Activated CD4-positive, alpha-beta T cell treated with anti-CD3 and anti-CD28 coated beads, Interleukin-2, amount 50 U/mL, for 24 hours (primary cell): ENCODE data around the gene CD99.

Source experiments
- DNase-seq, 2 donors: peaks; one replicate each; pipeline ENCODE4 v3.0.0-alpha.2; 2020; ENCODE audit warnings: low read depth in 1 of 2, low spot score in 1 of 2

The CD99 gene

DNA sequence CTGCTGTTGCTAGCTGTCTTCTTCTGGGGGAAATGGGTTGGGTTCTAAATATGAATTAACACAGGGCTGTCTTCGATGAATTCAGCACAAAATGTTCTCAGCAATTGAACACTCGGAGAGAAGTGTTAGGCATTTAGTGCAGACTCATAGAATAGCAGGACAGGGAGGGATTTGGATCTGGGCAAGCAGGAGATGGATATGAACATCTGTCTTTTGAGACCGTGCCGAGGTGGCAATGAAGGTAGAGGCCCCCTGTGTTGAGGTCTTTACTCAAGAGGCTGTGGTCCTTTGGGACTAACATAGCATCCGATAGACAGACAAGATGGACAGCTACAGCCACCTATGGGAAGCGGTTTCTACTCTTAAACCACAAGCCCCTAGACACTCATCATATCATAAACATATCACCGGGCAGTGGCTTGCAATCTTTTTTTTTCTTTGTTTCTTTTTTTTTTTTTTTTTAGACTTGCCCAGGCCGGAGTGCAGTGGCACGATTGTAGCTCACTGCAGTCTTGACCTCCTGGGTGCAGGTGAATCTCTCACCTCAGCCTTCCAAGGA is 6.7 kb downstream of the CD99 start:
- DNase-seq: no peak

DNA sequence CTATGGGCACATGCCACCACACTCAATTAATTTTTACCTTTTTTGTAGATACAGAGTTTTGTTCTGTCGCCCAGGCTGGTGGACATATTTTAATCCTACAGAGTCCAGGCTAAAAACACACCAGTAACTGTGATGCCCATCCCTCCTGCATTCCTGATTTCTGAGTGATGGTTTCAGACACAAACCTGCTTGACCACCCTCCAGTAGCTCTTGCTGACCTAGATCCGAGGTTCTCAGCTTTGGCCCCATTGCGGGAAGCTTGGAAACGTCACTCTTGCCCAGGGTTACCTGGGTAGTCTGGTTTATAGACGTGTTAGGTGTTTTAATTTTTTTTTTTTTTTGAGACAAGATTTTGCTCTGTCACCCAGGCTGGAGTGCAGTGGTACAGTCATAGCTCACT is 7.5 kb downstream of the CD99 start:
- DNase-seq: no peak

DNA sequence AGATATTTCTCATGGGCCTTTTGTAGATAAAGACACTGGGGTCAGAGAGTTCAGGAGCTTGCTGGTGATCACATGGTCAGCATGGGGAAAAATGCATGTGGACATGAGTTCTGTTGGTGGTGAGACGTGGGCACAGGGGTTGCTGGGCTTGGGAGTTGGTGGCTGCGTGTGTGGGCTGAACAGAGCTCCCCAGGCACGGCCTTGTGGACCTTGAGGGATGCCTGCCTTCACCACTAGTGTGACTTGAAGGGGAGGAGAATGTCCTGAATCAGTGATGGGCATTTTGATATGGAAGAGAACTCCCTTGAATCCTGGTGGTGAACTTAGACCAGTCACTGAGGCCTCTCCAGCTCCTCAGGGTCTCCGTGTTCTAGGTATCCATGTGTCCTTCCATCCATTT is 8.9 kb downstream of the CD99 start:
- no peak for DNase-seq

DNA sequence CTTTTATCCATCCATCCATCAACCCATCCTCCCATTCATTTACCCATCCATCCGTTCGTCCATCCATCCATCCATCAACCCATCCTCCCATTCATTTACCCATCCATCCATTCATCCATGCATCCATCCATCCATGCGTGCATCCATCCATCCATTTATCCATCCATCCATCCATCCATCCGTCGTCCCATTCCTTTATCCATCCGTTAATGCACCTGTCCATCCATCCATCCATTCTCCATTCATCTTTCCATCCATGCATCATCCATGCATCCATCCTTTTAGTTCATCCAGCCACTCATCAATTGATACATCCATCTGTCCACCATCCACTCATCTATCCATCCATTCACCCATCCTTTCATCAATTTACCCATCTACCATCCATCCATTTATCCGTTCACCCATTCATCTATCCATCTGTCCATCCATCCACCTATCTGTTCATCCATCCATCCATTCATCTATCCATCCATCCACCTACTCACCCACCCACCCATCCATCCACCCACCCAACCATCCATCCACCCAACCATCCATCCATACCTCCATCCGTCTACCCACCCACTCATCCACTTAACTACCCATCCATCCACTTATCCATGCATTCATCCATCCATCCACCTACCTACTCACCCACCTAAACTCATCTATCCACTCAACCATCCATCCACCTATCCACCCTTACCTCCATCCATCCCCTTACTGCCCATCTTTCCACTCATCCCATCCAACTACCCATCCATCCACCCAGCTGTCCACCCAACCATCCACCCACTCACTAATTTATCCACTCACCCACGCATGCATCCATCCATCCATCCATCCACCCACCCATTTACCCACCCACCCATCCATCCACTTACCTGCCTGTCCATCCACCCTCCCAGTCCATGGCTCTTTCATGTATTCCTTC is 9.6 kb downstream of the CD99 start:
- DNase-seq: no peak

DNA sequence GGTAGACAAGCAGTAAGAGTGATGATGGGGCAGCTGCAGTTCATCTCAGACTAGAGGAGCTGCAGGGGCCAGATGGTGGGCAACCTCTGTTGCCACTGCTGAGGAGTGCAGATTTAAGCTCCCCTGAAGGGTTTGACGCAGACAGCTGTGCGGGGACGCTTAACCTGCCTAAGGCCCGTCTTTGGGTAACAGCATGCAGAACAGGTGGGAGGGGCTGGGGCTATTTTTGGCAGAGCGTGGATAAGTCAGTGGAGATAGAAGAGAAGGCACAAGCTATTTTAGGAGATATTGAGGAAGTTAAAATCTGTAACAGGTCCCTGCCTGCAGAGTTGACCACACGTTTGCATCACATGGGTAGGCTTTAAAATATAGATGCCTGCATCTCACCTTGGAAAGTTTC is 10.5 kb downstream of the CD99 start:
- no peak for DNase-seq

DNA sequence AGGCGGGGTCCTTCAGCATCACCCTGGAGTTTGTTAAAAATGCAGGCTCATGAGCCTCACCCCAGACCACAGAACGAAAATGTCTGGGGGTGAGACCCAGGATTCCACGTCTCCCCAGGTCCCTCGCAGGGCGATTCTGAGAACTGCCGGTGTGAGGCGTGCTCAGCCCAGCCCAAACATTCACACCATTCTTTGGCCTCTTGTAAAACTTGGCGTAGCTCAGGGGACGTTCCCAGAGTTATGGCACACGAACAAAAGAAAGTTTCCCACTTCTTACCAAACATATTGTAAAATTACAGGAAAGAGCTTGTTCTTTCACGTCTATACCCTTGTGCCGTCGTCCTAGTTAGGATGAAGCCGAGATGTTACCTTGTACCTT is 12.9 kb downstream of the CD99 start:
- DNase-seq: no peak

DNA sequence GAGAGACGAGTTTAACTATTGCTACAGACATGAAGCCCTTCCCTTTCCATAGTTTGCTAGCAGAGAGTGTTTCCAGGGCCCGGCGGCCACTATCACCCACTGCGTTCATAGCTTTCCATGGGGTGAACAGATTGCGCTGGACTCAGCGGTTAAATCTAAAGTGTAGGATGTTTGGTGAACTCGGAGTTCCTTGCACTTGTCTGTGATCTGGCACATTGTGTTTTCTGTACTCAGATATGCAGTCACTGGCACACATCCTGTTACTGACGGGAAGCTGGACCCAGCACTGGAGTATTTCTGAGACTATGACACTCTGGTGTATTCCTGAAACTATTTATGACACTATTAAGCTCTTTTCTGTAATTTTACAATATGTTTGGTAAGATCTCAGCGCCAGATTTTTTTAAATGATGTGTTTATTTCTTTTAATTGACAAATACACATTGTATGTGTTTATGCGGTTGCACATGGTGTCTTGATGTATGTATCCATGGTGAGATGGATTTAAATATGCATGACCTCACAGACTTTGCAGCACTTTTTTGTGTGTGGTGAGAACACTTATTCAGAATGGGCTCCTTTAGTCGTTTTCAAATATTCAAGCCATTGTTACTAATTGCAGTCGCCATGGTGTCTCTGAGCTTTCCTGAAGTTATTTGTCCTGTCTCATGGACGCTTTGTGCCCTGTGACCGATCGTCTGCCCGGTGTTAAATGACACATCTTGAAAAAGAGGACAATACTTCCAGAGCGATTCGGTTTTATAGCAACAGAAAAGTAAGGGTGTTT is 14.1 kb downstream of the CD99 start:
- no peak for DNase-seq

DNA sequence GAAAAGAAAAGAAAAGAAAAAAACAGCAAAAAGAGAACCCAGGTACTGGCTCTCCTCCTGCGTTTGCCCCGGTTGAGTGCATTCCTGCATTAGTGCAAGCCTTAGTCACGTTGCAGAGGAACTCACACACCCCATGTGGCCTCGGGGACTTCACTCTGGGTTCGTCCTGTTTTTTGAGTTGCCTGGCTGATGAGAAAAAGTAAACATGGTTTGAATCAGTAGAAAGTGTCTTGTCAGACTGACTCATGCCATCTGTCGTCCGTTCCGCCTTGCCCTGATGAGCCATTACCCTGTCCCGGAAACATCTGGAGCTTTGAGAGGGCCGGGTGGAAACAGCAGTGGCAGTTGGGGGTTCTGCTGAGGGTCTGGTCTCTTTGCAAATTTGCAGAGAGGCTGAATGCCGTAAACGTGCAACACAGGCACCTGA is 16.3 kb downstream of the CD99 start:
- DNase-seq: peak; percentile 40 to 62

DNA sequence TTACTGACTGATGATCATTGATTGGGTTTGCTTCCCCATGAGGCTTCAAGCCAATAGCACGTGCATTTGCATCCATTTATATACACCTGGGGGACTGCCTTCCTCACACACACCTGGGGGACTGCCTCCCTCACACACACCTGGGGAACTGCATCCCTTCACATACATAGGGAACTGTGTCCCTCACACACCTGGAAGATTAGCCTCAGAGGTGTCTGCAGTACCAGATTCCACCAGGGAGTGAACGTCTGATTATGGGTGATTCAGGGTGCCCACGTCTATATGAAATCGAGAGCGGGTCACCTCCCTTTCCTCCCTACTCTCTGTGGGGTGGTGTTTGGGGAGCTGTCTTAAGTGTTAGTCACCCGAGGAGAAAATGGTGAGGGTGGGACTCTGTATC is 16.9 kb downstream of the CD99 start:
- no peak for DNase-seq

DNA sequence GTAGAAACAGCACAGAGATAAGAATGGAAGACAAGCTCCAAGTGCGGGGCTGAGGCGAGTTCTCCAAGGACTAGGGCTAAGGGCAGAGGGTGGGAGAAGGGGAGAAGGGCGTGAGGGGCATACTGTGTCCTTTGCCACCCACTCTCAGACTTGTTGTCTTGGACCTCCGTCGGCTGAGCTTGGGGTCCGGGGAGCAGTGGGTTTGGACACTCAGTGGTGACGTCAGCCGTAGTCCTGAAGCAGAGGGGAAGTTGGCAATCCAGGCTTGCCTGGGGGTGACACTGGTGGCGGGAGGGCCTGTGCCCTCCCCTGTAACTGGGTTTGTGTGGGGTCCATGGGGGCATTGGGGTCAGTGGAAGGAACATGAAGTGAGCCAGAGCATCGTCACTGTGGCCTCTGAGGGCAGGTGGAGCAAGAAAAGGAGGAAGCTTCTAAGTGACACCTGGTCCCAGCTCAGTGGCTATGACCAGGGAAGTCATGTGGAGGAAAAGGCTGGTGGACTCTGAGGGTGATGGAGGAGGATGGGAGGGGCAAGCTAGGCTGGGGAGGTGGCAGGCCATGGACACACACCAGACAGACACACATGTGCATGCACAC is 17.6 kb downstream of the CD99 start:
- no peak for DNase-seq

DNA sequence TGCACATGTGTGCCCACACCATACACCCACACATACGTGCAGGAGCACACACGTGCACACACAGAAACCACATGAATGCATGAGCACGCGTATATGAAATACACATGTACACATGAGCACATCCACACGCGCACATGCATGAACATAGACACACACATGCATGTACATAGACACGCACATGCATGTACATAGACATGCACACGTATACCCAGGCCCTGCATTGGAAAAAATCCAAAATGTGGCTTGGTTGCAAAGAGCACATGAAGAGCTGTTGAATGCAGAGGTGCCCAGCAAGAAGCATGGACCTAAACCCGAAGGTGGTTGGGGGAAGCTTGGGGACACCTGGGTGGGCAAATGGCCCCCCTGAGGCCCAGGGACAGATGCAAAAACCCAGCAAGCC is 18.5 kb downstream of the CD99 start:
- no peak for DNase-seq

DNA sequence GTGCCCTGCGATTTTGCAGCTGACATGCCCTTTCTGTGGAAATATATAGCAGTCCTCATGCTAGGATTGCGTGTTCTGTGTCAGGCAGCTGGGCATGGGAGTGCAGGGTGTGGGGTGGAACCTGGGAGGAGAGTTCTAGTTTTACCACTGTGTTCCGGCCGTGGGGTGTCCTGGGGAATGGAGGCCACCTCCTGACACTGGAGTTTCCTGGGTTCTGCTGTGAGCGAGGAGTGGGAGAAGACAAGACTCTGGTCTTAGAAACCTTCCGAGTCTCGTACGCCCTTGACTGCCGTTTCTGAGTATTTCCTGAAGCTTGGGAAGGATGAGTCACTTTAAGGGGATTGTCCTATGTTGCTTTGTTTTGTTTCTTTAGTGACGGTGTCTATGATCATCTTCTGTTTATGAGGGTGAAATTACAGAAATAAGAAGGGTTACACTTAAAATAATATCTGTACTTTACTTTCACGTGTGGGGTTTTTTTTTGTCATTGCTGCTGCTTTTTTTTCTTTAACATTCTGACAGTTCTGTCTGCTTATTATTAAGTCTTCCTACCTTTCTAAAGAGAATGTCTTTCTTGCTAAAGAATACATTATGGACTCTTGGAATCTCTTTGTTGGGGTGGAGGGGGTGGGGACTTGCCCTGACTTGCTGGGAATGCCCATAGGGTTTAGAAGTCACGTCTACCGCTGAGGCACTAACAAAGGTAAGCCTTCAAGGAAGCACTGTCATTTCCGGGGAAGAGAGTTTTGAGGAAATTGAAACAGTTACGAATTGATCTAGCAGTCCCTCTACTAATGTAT is 19.1 kb downstream of the CD99 start:
- DNase-seq: peak in 1 of 2 donors; percentile 60

DNA sequence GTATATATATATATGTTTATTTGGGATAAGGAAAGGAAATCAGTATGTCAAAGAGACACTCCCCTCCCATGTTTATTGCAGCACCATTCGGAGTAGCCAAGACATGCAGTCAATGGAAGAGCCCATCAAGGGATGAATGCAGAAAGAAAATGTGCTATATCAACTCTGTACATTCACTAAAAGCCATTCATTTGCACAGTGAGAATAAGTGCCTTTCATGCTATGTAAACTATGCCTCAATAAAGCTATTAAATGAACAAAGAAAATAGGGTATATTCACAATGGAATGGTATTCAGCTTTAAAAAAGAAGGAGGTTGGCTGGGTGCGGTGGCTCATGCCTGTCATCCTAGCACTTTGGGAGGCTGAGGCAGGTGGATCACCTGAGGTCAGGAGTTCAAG is 20.3 kb downstream of the CD99 start:
- no peak for DNase-seq

DNA sequence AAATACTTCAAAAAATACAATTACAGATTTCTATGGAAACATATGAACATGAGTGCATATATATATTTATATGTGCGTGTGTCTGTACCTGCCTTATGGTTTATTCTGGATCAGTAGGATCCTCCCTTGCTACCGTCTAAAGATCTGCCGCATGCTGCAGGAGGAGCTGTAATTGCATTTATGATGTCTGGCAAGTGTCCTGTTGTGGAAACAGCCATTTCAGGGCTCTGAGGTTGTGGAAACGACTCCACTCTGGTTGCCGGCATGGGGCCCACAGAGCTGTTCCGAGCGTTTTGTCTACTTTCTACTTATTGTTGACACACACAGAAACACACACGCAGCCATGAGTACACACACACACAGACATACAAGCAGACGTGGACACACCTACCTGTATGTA is 21.3 kb downstream of the CD99 start:
- no peak for DNase-seq

DNA sequence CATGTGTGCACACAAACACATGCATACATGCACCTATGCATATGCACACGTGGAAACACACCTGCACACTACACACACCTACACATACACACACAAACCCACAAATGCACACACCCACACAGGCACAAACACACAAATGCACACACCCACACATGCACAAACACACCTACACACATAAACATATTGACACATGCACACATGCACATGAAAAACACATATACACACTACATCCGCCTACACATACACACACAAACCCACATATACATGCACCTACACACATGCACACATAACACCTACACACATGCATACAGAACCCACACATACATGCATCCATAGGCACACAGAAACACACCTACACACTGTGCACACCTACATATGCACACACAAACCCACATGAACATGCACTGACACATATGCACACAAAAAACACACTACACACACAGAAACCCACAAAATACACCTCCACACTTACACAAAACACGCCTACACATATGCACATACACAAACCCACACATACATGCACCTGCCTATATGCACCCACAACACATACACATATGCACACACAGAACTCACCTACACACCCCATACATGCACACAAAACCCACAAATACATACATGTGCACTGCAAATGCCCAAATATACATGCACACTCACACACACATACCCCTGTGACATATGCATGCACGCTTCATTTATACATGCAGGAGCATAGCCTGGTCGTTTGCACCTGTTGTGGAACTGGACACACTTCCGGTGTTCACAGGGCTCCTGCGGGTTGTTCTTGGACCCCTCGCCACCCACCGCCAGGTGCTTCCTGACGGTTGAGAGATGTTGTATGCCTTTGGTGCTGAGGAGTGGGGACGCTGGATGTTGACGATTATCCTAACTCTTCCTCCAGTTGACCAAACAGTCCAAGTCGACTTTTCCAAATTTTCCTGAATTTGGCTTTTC is 22.1 kb downstream of the CD99 start:
- DNase-seq: no peak

DNA sequence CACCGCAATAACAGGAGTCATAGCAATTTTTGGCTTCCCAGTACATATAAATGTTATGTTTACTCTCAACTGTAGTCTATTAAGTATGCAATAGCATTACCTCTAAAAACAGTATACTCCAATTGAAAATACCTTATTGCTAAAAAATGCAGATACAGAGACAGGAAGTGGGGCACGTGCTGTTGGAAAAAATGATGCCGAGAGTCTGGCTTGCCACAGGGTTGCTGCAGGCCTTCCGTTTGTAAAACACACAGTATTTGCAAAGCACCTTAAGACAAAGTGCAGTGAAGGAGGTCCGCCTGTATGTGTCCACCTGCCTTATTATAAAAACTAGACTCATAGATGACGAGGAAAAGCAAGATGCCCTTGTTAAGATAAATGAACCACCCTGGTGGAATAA is 23.5 kb downstream of the CD99 start:
- DNase-seq: peak in 1 of 2 donors; percentile 30

DNA sequence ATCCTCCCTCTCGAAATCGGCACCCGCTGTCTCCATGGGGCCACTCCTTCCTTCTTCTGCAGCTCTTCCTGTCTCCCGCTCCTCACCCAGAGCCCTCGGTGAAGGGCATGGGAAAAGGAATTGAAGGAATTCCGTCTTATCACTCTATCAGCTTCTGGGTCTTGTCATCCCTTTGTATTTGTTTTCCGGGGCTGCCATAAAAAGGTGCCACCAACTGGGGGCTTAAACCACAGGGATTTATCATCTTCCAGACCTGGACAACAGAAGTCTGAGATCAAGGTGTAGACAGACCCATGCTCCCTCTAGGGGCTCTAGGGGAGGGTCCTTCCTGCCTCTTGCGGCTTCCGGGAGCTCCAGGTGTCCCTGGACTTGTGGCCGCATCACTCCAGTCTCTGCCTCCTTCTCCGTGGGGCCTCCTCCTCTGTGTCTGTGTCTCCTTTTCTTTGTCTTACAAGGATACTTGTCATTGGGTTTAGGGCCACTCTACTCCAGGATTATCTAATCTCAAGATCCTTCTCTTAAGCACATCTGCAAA is 24.0 kb downstream of the CD99 start:
- DNase-seq: no peak

DNA sequence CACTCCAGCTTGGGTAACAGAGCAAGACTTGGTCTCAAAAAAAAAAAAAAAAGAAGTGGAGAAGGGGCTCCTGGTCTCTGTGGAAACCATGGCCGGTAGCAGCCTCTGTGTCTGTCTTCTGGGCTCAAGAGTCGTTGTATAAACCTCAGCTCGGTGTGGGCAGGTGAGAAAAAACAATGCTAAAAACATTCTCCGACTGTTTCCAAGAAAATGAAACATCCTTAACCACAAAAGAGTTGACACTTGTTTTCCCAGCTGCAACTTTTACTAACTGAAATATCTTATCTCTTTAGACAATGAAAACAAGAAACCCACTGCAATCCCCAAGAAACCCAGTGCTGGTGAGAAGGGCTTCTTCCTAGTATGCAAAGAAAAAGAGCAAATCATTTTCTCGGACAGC is 26.2 kb downstream of the CD99 start:
- DNase-seq: no peak

DNA sequence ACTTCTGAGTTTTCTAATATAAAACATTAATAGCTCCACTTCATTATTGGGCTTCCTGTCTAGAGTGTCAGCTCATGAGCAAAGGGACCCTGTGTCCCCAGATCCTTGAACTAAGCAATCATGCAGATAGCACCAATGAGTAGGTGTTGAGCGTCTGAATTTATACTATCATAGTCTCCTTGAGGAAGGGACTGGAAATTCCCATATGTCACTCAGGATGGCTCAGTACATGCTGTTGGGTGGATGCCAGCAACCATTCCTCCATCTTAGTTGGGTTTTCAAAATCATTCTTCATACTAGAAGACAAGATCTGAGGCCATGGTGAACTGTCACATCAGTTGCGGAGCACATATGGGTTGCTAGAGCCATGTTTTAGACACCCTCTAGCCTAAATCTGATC is 27.7 kb downstream of the CD99 start:
- DNase-seq: no peak
